Ramos (cell line): ENCODE results near the gene ATPAF1.
"Not testable (repeated sequence)": the region's sequence is repeated elsewhere in the genome, so short reads cannot be mapped to it uniquely, and the experiment has no call there.

Source experiments
- in situ Hi-C: fragments of 300-500 bp; cut with MboI; formaldehyde crosslinking; loops from one replicate; pipeline ENCODE4 v1.14.3; 2022; ENCODE audit warnings: low sequenced_read_pairs; ENCODE audit not compliant: unreplicated experiment

The ATPAF1 gene

DNA sequence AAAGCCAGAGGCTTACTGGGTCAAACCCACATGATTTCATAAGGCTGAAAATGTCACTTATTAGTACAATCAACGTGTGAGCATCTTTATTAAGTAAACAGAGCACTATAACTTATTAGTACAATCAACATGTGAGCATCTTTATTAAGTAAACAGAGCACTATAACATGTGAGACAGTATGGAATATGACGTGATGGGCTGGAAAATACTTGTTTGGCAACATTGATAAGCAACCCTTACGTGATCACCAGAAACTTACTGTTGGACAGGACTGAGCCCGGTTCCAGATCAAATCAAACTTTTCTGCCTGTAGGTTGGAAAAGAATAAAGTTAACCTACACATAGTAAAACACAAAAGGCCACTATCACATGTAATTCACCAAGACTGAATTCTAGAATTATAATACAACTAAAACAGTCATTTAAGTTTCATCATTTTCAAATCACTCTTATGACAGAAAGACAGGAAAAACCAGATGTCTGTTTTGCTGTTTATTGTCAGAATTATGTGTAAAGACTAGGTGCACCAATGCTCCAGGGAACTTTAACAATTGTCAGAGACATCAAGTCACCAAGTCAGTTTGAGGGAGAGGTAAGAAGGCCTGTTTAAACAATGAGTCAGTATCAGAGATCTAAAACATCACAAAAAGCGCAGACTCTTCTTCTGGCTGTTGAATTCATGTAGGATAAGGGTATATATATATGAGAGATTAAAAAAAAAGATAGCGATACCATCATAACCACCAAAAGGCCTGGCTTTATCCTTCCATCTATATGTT lies 15.7 kb downstream of the ATPAF1 start:
- in situ Hi-C loops = no loop called here

DNA sequence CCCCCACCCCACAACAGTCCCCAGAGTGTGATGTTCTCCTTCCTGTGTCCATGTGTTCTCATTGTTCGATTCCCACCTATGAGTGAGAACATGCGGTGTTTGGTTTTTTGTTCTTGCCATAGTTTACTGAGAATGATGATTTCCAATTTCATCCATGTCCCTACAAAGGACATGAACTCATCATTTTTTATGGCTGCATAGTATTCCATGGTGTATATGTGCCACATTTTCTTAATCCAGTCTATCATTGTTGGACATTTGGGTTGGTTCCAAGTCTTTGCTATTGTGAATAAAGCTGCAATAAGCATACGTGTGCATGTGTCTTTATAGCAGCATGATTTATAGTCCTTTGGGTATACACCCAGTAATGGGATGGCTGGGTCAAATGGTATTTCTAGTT lies 17.0 kb downstream of the ATPAF1 start:
- in situ Hi-C loops = not testable (repeated sequence)

DNA sequence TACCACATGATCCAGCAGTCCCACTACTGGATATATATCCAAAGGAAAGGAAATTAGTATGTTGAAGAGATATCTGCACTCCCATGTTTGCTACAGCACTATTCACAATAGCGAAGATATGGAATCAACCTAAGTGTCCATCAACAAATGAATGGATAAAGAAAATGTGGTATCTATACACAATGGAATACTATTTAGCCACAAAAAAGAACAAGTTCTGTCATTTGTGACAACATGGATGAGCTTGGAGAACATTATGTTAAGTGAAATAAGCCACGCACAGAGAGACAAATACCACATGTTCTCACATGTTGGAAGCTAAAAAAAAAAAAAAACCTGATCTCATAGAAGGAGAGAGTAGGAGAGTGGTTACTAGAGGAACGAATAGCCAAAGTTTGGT lies 17.7 kb downstream of the ATPAF1 start:
- in situ Hi-C loops = no loop called here

DNA sequence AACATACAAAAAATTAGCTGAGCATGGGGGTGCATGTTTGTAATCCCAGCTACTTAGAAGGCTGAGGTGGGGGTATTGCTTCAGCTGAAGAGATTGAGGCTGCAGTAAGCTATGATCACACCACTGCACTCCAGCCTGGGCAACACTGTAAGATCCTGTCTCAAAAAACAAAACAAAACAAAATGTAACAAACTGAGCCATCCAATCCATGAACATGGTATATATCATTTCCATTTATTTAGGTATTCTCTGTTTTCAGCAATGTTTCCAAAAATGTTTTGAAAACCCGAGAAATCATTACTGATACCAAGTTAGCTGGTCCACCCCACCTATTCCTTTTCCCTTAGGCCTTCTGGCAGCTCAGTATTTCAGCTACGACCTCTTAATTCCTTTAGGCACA lies 18.4 kb downstream of the ATPAF1 start:
- in situ Hi-C loops = no loop called here

DNA sequence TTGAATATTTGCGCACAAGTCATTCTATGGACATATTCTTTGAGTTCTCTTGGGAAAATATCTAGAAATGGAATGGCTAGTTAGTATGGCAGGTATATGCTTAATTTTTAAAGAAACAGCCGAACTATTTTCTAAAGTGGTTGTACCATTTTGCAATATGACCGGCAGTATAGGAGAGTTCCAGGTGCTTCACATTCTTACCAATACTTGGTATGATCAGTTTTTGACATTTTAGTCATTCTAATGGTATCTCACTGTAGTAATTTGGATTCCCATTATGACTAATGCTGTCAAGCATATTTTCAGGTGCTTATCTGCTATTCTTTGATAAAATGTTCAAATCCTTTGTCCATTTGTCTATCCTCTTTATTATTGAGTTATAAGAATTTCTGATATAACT lies 20.6 kb downstream of the ATPAF1 start:
- in situ Hi-C loops = no loop called here

DNA sequence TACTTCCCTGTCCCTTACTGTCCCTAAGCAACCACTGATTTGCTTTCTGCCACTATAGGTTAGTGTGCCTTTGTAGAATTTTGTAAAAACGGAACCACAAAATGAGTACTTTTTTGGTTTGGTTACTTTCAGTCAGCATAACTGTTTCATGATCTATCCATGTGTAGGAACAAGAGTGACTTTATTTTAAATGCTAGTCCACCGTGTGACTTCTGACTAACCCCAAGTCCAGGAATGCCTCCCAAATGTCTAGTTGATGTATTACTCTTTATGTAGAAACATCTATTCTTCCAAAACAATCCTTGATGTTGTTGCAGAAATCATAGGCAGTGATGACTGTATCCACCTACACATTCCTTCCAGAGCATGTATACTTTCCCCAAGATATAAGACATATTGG lies 21.3 kb downstream of the ATPAF1 start:
- in situ Hi-C loops = no loop called here

DNA sequence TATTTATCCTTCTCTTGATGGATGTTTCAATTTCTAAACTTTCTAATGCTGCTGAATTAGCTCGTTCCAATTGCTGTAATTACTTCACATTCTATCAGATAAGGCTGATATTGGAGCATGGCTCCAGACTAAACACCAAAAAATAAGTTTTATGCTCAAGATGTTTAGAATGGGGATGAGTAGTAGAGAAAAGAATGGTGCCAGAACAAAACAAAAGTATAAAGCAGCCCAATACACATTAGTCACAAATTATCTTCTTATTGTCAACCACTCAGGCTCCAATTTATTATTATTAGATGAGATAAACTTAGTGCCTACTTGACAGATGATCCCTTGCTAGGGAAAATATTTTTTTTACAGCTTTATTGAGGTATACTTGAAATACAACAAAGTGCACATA lies 21.8 kb downstream of the ATPAF1 start:
- in situ Hi-C loops = no loop called here

DNA sequence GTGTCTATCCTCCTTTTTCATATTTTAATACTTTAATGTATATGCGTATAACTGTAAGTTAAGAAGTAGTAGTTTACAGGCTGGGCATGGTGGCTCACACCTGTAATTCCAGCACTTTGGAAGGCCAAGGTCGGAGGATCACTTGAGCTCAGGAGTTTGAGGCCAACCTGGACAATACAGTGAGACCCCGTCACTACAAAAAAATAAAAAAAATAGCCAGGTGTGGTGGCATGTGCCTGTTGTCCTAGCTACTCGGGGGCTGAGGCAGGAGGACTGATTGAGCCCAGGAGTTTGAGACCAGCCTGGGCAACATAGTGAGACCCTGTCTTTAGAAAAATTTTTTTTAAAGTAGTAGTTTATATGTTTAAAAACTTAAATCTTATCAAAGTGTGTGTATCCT lies 22.3 kb downstream of the ATPAF1 start:
- in situ Hi-C loops = no loop called here

DNA sequence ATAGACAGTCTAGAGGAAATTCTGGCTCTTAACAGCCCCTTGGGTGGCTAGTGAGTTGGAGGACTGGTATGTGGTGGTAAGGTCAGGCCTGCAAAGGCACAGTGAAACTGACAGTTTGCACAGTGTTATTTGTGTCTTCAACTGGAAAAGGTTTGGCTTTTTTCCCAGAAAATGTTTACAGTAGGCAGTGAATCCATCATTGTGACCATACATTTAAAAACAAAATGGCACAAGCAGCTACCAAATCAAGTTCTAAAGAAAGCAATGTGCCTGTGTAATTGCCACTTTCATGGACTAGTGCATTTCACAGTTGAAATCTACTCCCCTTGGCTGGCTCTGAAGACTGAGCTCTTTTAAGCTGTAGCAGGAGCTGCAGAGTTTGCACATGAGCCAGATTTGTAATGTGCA lies 24.8 kb downstream of the ATPAF1 start:
- in situ Hi-C loops = no loop called here

DNA sequence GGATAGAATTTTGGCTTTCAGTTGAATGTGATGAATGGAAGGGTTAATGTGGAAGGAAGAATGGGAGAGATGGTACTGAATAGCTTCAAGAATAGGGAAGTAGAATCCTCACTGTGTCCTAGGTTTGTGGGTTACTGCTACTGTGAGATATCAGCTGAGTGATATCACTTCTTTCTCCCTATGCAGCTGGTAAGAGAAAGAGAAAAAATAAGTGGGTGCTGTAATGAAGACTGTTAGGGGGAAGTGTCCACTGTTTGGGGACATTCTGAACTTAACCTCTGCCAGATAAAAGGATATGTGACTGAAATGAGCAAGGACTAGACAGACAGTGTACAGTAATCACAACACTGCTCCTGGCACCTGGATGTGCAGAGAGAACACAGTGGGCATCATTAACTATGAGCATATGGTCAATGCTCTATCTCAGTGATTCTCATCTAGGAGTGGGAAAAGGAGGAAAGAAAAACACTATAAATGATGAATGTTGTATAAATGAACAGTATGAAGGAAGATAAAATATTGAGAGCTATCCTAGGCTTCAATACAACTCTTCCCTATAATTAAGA lies 26.0 kb downstream of the ATPAF1 start:
- in situ Hi-C loops = no loop called here

DNA sequence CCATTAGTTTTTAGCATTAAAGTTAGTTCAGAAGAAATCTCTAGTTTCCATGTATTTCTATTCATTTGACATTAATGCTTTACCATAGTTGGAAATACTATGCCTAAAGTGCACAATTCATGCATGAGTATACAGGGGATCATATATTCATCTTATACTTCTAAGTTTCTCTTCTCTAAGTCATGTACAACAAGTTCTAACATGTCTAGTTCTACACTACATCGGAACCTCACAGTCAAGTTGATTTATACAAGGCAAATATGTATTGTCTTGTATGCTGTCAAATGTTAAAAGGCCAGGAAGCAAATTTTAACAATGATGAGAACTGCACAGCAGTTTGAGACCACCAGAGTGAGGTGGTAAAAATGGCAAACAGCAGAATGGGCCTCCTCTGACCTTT lies 28.6 kb downstream of the ATPAF1 start:
- in situ Hi-C loops = no loop called here

DNA sequence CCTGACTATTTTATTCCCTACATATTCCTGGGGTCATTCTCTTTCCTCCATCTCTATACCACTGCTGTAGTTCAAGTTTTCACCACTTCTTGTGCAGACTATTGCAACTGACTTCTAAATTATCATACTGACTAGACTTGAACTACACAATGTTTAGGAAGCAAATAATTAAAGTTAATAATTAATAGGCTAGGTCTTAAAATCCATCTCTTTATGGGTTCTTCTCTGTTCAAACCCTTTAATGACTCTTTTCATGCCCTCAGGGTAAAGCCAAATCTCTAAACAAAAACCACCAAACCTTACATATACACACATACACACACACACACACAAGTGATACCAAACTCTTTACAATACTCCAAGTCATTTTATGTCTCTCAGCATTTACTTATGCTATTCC lies 29.2 kb downstream of the ATPAF1 start:
- in situ Hi-C loops = no loop called here

DNA sequence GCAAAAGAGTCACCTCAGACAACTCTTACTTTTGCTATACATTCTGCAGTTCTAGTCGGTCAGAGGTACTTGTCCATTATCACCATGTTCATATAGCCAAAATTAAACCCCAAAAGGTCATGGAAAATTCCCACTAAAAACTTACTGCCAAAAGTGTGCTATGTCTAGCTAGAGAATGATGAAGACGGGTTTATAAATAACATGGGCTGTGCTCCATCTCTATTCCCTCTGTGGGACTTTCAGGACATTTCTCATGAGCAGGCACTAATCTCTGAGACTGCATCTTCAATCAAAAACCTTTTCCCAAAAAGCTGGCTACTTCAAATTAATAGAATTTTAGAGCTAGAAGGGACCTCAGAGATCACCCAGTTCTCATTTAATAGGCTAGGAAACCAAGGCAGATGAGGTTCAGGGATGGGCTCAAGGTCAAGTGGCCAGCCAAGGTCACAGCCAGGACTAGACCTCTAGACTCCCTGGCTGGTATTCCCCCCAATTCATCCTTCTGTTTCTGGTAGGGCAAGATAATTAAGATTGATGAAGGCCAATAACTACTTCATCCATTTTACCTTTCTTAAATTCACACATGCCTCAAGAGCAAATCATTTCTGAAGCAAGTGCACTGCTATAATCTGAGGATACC lies 30.6 kb downstream of the ATPAF1 start:
- in situ Hi-C loops = no loop called here

DNA sequence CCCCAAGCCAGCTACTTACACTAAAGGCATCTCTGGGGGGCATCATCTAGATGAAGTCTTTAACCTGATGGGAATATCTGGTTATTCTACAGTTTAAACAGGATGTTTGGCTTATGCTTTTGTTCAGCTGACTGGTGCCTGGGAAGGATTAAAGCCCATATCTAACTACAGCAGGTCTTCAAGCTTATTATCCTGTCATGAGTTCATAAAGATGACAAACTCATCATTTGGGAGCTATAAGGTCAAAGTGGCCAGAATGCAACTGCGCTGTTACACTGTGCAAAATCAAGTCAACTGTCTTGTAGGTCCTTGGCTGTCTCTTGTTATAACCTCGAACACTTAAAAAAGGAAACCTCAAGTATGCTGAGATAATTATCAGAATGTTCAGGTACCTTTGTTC lies 33.0 kb downstream of the ATPAF1 start:
- in situ Hi-C loops = no loop called here

DNA sequence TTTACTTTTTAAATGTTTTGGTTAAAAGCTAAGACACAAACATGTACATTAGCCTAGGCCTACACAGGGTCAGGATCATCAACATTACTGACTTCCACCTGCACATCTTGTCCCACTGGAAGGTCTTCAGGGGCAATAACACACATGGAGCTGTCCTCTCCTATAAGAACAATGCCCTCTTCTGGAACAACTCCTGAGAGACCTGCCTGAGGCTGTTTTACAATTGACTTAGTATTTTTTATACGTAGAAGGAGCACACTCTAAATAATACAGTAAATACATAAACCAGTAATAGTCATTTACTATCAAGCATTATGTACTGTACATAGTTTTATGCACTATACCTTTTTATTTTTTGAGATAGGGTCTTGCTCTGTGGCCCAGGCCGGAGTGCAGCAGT lies 37.4 kb downstream of the ATPAF1 start:
- in situ Hi-C loops = no loop called here

DNA sequence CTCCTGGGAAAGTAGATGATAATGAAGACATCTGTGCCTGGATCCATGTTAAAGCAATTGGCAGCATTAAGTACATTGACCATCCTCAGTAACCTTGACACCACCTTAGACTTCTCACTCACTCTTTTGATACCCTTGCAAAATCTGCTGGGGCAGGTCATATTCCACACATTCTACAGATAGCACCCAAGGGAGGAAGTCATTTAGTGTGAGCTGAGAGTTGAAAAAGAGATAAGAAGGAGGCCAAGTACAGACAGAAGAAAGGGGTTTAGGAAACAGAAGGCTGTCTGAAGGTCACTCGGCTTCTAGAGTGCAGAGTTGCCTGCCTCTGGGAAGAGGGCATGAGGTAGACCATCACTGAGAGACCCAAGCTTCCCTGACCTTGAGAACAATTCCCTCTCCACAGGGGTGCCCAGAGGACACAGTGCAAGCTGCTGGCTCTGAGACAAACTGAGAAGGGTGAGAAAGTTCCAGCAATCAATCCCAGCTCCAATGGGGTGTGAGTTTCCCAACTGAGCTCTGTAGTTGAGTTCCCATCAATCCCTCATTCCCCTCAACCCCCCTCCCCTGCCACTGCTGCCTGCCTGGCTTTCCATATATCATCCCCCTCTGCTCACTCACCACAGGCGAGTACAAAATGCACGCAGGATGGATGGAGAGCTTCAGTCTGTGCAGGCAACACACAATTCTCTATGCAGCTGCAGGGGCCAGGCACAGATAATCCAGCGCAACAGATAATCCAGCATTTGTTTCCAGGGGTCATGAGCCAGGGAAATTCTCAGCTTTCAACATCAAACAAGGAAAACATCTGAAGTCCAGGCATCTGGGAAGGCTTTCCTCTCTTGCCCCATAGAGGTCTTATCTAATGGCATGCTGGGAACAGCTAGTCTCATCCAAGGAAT lies 44.2 kb downstream of the ATPAF1 start:
- in situ Hi-C loops = no loop called here

DNA sequence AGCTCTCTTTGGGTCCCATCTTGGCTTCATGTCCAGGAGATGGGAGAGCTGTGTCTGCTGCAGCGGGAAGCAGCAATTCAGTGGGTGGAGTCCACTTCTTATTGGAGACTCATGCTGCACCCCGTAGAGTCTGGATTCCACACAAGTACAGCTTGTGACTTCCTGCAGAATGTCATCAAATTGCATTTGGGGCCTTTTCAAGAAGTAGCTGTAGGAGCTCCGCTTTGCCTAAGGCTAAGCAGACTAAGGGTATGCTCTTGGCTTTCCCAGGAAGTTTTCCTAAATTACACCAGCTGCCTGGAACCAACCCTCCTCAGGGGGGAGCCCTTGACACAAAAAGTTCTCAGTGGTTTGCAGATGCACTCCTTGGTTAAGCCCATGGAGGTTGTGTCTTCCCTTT lies 45.8 kb downstream of the ATPAF1 start:
- in situ Hi-C loops = no loop called here

DNA sequence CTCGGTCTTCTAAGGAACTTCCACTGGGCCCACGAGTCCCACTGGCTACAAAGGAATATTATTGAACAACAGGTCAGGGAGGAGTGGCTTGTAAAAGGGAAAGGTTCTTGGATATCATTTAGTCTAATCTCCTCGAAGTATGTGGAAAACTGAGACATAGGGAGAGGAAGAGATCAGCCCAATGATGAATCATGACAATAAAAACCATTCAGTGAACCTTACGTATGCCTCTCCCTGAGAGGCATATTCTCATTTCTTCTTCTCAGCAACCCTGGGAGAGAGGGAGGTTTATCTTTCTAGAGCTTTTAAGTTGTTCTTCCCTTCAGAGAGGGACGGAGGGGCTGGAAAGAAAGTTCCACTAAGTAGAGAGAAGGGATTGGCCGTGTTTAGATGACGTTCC lies 46.2 kb downstream of the ATPAF1 start:
- in situ Hi-C loops = no loop called here

DNA sequence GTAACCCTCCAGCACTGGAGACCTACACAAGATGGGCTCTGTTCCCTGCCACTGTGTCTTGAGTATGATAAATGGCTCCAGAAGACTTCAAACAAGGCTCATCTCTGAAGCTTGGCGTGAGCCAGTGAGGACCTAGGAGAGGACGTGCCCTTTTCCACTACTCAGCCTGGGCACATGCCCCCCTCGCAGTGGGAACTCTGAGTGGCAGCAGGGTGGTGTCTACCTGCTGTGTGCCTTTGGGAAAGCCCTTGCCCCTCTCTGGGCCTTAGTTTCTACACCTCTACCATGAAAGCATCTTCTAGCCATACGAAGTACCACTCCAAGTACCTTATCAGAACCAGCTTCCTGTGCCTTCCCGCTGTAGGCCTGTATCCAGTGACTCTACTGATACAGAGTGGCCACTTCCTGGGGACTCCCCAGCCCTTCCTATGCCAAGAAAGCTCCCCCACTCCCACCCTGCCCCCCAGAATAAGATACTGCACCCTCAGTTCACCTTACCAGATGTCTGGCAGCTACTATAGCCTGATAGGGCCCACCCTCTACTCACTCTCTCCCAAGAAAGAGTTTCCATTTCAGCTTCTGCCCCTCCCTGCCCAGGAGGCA lies 48.4 kb downstream of the ATPAF1 start:
- in situ Hi-C loops = no loop called here

DNA sequence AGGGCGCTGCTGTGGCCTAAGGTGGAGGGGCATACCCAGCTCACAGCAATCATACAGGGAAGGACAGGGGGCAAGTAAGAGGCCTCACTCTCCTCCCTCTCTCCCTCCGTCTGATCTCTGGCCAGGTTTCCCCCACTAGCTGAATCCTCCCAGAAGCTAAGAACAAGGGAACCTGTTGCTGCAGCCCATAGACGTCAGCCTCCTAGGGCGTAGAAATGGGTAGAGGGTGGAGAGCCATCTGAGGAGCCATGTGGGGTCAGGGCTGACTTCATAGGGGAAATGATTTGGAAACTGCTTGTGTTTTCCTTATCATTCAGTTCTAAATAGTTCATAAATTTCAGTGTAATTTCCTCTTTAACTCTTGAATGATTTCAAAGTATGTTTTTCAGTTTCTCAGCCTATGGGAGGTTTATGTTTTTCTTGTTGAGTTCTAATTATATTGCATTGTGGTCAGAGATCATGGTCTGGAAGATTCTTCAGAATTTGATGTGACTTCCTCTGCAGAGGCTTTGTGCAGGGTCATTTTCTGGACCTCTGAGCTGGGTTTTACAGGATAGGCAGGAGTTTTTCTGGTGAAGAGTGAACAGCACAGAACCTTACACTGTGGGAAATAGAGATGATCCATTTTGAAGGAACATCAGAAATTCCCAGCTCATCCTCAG lies 49.3 kb downstream of the ATPAF1 start:
- in situ Hi-C loops = no loop called here
